H9 (cell line): Measurements from ENCODE around the gene UCMA. TPM values are rescaled to one million over a fixed set of nuclear protein-coding genes. Genes with fewer than 3 reads are reported as not detected.

Experiments used
- DNase-seq: peaks from one replicate; pipeline ENCODE4 v3.0.0-alpha.2; 2017
- H2AFZ ChIP-seq: one replicate; pipeline ENCODE4 v1.6.1; 2013; ENCODE audit warnings: mild to moderate bottlenecking, low read length, control low read depth, moderate library complexity
- H2AK5ac ChIP-seq: 2 replicates; pipeline ENCODE4 v1.6.1; 2013; ENCODE audit warnings: low read length, control low read depth, mixed read lengths; ENCODE audit not compliant: insufficient read length
- H2BK120ac ChIP-seq: one replicate; pipeline ENCODE4 v1.6.1; 2013; ENCODE audit warnings: low read depth, mild to moderate bottlenecking, low read length, control low read depth, inconsistent platforms; ENCODE audit not compliant: poor library complexity, severe bottlenecking
- H2BK12ac ChIP-seq: 2 replicates; pipeline ENCODE4 v1.6.1; 2013; ENCODE audit warnings: low read length, control low read depth, mixed read lengths, low read depth; ENCODE audit not compliant: insufficient read length
- H2BK15ac ChIP-seq: 2 replicates; pipeline ENCODE4 v1.6.1; 2013; ENCODE audit warnings: low read depth, low read length, control low read depth
- H2BK20ac ChIP-seq: one replicate; pipeline ENCODE4 v1.6.1; 2013; ENCODE audit warnings: low read depth, mild to moderate bottlenecking, low read length, control low read depth, inconsistent platforms; ENCODE audit not compliant: poor library complexity, severe bottlenecking
- H2BK5ac ChIP-seq: 2 replicates; pipeline ENCODE4 v1.6.1; 2013; ENCODE audit warnings: low read length, control low read depth, mixed read lengths; ENCODE audit not compliant: insufficient read length
- H3K14ac ChIP-seq: 2 replicates; pipeline ENCODE4 v1.6.1; 2013; ENCODE audit warnings: low read length, control low read depth; ENCODE audit not compliant: insufficient read depth
- H3K18ac ChIP-seq: 2 replicates; pipeline ENCODE4 v1.6.1; 2013; ENCODE audit warnings: low read depth, mild to moderate bottlenecking, mixed read lengths, low read length, control low read depth; ENCODE audit not compliant: insufficient read length
- H3K23ac ChIP-seq: 2 replicates; pipeline ENCODE4 v1.6.1; 2013; ENCODE audit warnings: low read length, control low read depth, mixed read lengths, low read depth; ENCODE audit not compliant: insufficient read length
- H3K23me2 ChIP-seq: 2 replicates; pipeline ENCODE4 v1.6.1; 2013; ENCODE audit warnings: low read depth, mild to moderate bottlenecking, mixed read lengths, low read length, control low read depth; ENCODE audit not compliant: insufficient read length, poor library complexity, severe bottlenecking
- H3K27ac ChIP-seq: 2 replicates; pipeline ENCODE4 v1.5.1; 2013; ENCODE audit warnings: low read length, control low read depth, mixed read lengths, low read depth; ENCODE audit not compliant: insufficient read length
- H3K27me3 ChIP-seq: 2 replicates; pipeline ENCODE4 v1.6.1; 2013; ENCODE audit warnings: low read length, control low read depth, inconsistent platforms; ENCODE audit not compliant: insufficient read depth
- H3K4ac ChIP-seq: 2 replicates; pipeline ENCODE4 v1.6.1; 2013; ENCODE audit warnings: low read depth, mild to moderate bottlenecking, control low read depth, inconsistent platforms, low read length, moderate library complexity
- H3K4me1 ChIP-seq: 2 replicates; pipeline ENCODE4 v1.6.1; 2013; ENCODE audit warnings: low read length, control low read depth, inconsistent platforms; ENCODE audit not compliant: insufficient read depth
- H3K4me2 ChIP-seq: 2 replicates; pipeline ENCODE4 v1.6.1; 2013; ENCODE audit warnings: low read length, control low read depth, mixed read lengths; ENCODE audit not compliant: insufficient read length, insufficient read depth
- H3K56ac ChIP-seq: 2 replicates; pipeline ENCODE4 v1.6.1; 2013; ENCODE audit warnings: low read depth, mild to moderate bottlenecking, mixed read lengths, low read length, control low read depth; ENCODE audit not compliant: insufficient read length
- H3K79me1 ChIP-seq: 2 replicates; pipeline ENCODE4 v1.6.1; 2013; ENCODE audit warnings: low read depth, mild to moderate bottlenecking, moderate library complexity, low read length, control low read depth, inconsistent platforms; ENCODE audit not compliant: insufficient read depth, poor library complexity, severe bottlenecking
- H3K79me2 ChIP-seq: 2 replicates; pipeline ENCODE4 v1.6.1; 2013; ENCODE audit warnings: low read length, control low read depth, inconsistent platforms; ENCODE audit not compliant: insufficient read depth
- H3K9ac ChIP-seq: 2 replicates; pipeline ENCODE4 v1.6.1; 2013; ENCODE audit warnings: low read length, control low read depth, mixed read lengths; ENCODE audit not compliant: insufficient read length; ENCODE audit errors: extremely low read depth
- H3K9me3 ChIP-seq: one replicate; pipeline ENCODE4 v1.6.1; 2013; ENCODE audit warnings: low read depth, low read length, inconsistent platforms; ENCODE audit not compliant: control insufficient read depth
- H3T11ph ChIP-seq: one replicate; pipeline ENCODE4 v1.6.1; 2013; ENCODE audit warnings: mild to moderate bottlenecking, low read length, control low read depth, inconsistent platforms
- H4K20me1 ChIP-seq: one replicate; pipeline ENCODE4 v1.6.1; 2013; ENCODE audit not compliant: control insufficient read depth, insufficient read length, insufficient read depth
- H4K5ac ChIP-seq: 2 replicates; pipeline ENCODE4 v1.6.1; 2013; ENCODE audit warnings: low read depth, mild to moderate bottlenecking, mixed read lengths, low read length, control low read depth; ENCODE audit not compliant: insufficient read length
- H4K8ac ChIP-seq: replicated peaks from 2 replicates; pipeline ENCODE4 v1.6.1; 2013; ENCODE audit warnings: low read length, control low read depth, mixed read lengths, low read depth; ENCODE audit not compliant: insufficient read length
- H4K91ac ChIP-seq: 2 replicates; pipeline ENCODE4 v1.6.1; 2013; ENCODE audit warnings: low read depth, mild to moderate bottlenecking, moderate library complexity, mixed read lengths, low read length, control low read depth; ENCODE audit not compliant: insufficient read length
- H3K27ac Mint-ChIP-seq, 3 experiments: 2 replicates in 2 of 3; 3 replicates in 1 of 3; pipeline ENCODE4 v1.8.0; 2020 to 2021; ENCODE audit warnings: mixed read lengths in 3 of 3, mild to moderate bottlenecking in 1 of 3, moderate library complexity in 1 of 3
- H3K27me3 Mint-ChIP-seq: 2 replicates; pipeline ENCODE4 v1.8.0; 2021; ENCODE audit warnings: low read depth, mild to moderate bottlenecking, moderate library complexity, mixed read lengths
- H3K36me3 Mint-ChIP-seq, 3 experiments: 2 replicates in 2 of 3; 3 replicates in 1 of 3; pipeline ENCODE4 v1.8.0; 2020 to 2021; ENCODE audit warnings: low read depth in 3 of 3, mixed read lengths in 3 of 3; ENCODE audit not compliant: insufficient read depth in 1 of 3
- H3K4me1 Mint-ChIP-seq, 2 experiments: 2 replicates each; pipeline ENCODE4 v1.8.0; 2020; ENCODE audit warnings: mixed read lengths in 2 of 2
- H3K4me3 Mint-ChIP-seq, 2 experiments: 2 replicates in 1 of 2; 3 replicates in 1 of 2; pipeline ENCODE4 v1.8.0; 2020 to 2021; ENCODE audit warnings: mild to moderate bottlenecking in 2 of 2, mixed read lengths in 2 of 2, moderate library complexity in 1 of 2
- H3K9me3 Mint-ChIP-seq, 2 experiments: 2 replicates in 1 of 2; 3 replicates in 1 of 2; pipeline ENCODE4 v1.8.0; 2020; ENCODE audit warnings: mild to moderate bottlenecking in 2 of 2, mixed read lengths in 2 of 2, moderate library complexity in 1 of 2
- CTCF ChIP-seq: fragments of 200-600 bp; sonication (generic); conservative IDR thresholded peaks from 3 replicates; pipeline ENCODE4 v1.8.0; 2021; ENCODE audit warnings: antibody characterized with exemption, mild to moderate bottlenecking
- WGBS: extraction: QIAGEN DNeasy Blood & Tissue Kit; methylation state at CpG from one replicate; pipeline ENCODE4 v1.1.7; 2013; ENCODE audit warnings: missing lambda C conversion rate, low lambda C conversion rate, mixed read lengths; ENCODE audit not compliant: insufficient read length; ENCODE audit errors: extremely low coverage; 5-methylcytosine and 5-hydroxymethylcytosine counted together
- total RNA-seq: library from RNA; stranded (reverse); gene quantifications from 2 replicates; pipeline ENCODE4 v1.2.1, GENCODE V29; 2021

Gene UCMA
- total RNA-seq, 1 experiment from 2014 or later = not detected

GRCh38 chr10:13193637-13194036 lies 40.5 kb downstream of the UCMA start:
- H4K8ac ChIP-seq = no peak overlapping the region
- no peak overlapping the region for H4K91ac ChIP-seq
- no peaks in the 10 kb centered on the region for H3K9me3 ChIP-seq
- no peak overlapping the region for H3K27ac Mint-ChIP-seq
- H3K14ac ChIP-seq = no peak overlapping the region
- H3K36me3 Mint-ChIP-seq = peaks cover 56 to 90% (median 87%) of the 10 kb centered on the region in 3 experiments
- H3K4me2 ChIP-seq = no peak overlapping the region
- DNase-seq = no peak
- no peak overlapping the region for H4K5ac ChIP-seq
- no peak overlapping the region for H2BK5ac ChIP-seq
- no peak overlapping the region for H2BK12ac ChIP-seq
- H3K4me1 Mint-ChIP-seq = no peaks in the 10 kb centered on the region
- H3K79me1 ChIP-seq = no peaks in the 10 kb centered on the region
- H3K4me1 ChIP-seq = no peaks in the 10 kb centered on the region
- H2BK15ac ChIP-seq = no peak overlapping the region
- no peak overlapping the region for H2AK5ac ChIP-seq
- H3K56ac ChIP-seq = no peak overlapping the region
- H2BK20ac ChIP-seq = no peak overlapping the region
- H3K27me3 Mint-ChIP-seq = no peaks in the 10 kb centered on the region
- no peaks in the 10 kb centered on the region for H4K20me1 ChIP-seq
- H3K27ac ChIP-seq = no peak overlapping the region
- no peaks in the 10 kb centered on the region for H3K9me3 Mint-ChIP-seq
- H3K27me3 ChIP-seq = no peaks in the 10 kb centered on the region
- H3K23ac ChIP-seq = no peak overlapping the region
- H2BK120ac ChIP-seq = no peak overlapping the region
- WGBS = no CpG with 5 or more reads among the region's 7 CpGs
- no peaks in the 10 kb centered on the region for H3K23me2 ChIP-seq
- no peak for TF ChIP-seq CTCF
- H3K79me2 ChIP-seq = no peaks in the 10 kb centered on the region
- H3K18ac ChIP-seq = no peak overlapping the region
- no peak overlapping the region for H3K4ac ChIP-seq
- no peak overlapping the region for H3K9ac ChIP-seq
- no peak overlapping the region for H2AFZ ChIP-seq
- H3T11ph ChIP-seq = no peak overlapping the region
- no peak overlapping the region for H3K4me3 Mint-ChIP-seq
